SU-DHL-6 (cell line): ENCODE measurements around the gene CAMKK1.

ENCODE experiments used
- CTCF ChIP-seq: fragments of 200-600 bp; sonication (generic); IDR thresholded peaks from one replicate; pipeline ENCODE4 v1.5.1; 2017; ENCODE audit warnings: antibody characterized with exemption, mild to moderate bottlenecking, low read length, moderate library complexity; ENCODE audit not compliant: insufficient read depth, poor library complexity, severe bottlenecking
- EZH2phosphoT487 ChIP-seq: fragments of 200-600 bp; sonication (generic), shearing (Covaris generic); conservative IDR thresholded peaks from 2 replicates; pipeline ENCODE4 v1.6.1; 2018; ENCODE audit warnings: mild to moderate bottlenecking, antibody characterized with exemption, low read length, moderate library complexity, mixed read lengths

GRCh38 chr17:3890082-3890877 is 2.6 kb downstream of the CAMKK1 start:
- TF ChIP-seq CTCF (no peak), EZH2phosphoT487 (no peak)
